ENCODE data around the gene SERPINB2.

DNA sequence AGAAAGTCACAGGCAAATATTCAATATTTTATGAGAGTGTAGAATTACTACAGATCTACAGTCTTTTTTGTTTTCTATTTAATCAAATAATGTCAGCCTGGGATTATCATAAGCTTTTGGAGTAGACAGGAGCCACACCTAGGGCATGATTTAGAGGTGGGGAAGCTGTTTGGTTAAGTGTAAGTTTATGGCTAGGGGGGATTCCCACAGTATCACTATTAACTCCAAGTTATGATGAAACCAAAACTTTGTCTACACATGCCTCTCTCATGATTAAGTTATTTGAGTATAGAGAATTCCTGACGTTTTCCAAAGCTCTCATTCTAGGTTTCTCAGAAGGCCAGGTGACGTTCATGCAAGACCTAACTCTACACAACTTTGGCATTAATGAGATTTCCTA is 22.4 kb downstream of the SERPINB2 start:
- TF ChIP-seq EZH2 (IDR thresholded peaks at IDR 0.05; ENCODE audit: borderline replicate concordance, low read length): no peak
- TF ChIP-seq, protein P1, sequence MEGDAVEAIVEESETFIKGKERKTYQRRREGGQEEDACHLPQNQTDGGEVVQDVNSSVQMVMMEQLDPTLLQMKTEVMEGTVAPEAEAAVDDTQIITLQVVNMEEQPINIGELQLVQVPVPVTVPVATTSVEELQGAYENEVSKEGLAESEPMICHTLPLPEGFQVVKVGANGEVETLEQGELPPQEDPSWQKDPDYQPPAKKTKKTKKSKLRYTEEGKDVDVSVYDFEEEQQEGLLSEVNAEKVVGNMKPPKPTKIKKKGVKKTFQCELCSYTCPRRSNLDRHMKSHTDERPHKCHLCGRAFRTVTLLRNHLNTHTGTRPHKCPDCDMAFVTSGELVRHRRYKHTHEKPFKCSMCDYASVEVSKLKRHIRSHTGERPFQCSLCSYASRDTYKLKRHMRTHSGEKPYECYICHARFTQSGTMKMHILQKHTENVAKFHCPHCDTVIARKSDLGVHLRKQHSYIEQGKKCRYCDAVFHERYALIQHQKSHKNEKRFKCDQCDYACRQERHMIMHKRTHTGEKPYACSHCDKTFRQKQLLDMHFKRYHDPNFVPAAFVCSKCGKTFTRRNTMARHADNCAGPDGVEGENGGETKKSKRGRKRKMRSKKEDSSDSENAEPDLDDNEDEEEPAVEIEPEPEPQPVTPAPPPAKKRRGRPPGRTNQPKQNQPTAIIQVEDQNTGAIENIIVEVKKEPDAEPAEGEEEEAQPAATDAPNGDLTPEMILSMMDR (IDR thresholded peaks at IDR 0.05; ENCODE audit: low read length): no peak
